Fibroblast of pulmonary artery (primary cell): ENCODE measurements around the gene COMMD7.
"Not testable (repeated sequence)": the region's sequence is repeated elsewhere in the genome, so short reads cannot be mapped to it uniquely, and the experiment has no call there.

Experiments
- DNase-seq: peaks from one replicate; pipeline ENCODE4 v3.0.0-alpha.2; 2010; ENCODE audit warnings: low read depth
- H3K4me3 ChIP-seq: replicated peaks from 2 replicates; pipeline ENCODE4 v1.5.1; 2011; ENCODE audit warnings: low read depth, mild to moderate bottlenecking, control low read depth, low read length, moderate library complexity
- TF ChIP-seq, protein P1 (sequence below): IDR thresholded peaks from 2 replicates; pipeline ENCODE4 v1.5.1; 2011; ENCODE audit warnings: mild to moderate bottlenecking, control low read depth, low read length, inconsistent platforms; ENCODE audit errors: missing control alignments

The COMMD7 gene

DNA sequence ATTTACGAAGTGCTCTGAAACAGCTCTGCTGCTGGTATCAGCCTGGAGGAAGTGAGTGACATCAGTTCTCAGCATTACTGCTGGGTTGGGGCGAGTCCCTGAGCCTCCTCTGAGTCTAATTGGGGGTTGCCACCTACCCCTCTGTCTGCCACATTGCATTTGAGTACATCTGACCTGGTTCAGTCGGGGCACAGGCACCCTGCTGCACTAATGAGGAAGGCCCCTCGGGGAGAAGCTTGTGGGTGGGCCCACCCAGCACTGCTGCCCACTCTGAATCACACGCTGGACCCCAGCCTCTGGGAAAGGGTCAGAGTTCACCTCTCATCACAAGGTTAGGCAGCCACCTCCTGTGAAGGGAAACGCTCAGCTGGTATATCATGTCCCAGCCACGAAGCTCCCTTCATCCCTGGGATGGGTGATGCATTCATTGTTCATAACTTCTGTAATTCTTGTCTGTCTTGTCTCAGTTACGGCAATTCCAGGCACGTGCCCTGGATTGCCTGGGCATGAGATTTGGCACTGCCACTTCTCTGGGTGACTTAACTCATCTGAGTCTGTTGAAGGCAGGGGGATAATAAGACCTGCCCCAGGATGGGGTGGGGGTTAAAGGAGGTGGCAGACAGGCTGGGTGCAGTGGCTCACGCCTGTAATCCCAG, 32.2 kb upstream of the COMMD7 start:
- DNase-seq = no peak
- no peak overlapping the region for H3K4me3 ChIP-seq
- TF ChIP-seq, protein P1, sequence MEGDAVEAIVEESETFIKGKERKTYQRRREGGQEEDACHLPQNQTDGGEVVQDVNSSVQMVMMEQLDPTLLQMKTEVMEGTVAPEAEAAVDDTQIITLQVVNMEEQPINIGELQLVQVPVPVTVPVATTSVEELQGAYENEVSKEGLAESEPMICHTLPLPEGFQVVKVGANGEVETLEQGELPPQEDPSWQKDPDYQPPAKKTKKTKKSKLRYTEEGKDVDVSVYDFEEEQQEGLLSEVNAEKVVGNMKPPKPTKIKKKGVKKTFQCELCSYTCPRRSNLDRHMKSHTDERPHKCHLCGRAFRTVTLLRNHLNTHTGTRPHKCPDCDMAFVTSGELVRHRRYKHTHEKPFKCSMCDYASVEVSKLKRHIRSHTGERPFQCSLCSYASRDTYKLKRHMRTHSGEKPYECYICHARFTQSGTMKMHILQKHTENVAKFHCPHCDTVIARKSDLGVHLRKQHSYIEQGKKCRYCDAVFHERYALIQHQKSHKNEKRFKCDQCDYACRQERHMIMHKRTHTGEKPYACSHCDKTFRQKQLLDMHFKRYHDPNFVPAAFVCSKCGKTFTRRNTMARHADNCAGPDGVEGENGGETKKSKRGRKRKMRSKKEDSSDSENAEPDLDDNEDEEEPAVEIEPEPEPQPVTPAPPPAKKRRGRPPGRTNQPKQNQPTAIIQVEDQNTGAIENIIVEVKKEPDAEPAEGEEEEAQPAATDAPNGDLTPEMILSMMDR = no peak

DNA sequence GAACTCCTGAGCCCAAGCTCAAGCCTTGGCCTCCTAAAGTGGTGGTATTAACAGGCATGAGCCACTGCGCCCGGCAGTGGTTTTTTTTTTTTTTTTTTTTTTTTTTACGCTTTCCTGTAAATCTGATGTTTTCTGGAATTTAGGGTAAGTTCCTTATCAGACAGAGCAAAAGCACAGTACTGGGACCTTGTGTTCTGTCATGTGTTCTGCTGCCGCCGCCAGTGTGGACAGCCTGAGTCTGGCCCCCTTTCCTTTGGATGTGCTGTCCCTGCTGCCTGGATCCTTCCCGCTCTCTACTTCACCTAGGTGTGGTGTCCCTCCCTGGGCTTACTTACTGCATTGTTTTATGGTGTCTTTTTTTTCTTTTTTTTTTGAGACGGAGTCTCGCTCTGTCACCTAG, 30.6 kb upstream of the COMMD7 start:
- H3K4me3 ChIP-seq = no peak overlapping the region
- DNase-seq = no peak
- TF ChIP-seq, protein P1 = no peak

DNA sequence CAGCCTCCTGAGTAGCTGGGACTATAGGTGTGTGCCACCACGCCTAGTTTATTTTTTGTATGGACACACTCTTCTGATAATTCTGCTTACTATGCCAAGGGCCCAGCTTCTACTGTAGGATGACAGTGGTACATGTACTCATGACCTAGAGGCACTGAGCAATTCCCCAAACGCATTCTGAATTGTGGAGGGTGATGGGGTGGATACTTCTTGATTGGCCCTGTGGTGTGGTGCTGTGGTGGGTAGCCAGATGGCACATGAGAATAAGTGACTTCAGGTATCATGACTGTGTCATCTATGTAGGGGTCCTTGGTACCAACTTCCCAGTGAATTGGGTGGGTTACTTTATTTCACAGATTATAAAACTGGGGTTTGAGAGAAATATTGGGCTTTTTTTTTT, 30.0 kb upstream of the COMMD7 start:
- no peak for DNase-seq
- H3K4me3 ChIP-seq = no peak overlapping the region
- TF ChIP-seq, protein P1 = no peak

DNA sequence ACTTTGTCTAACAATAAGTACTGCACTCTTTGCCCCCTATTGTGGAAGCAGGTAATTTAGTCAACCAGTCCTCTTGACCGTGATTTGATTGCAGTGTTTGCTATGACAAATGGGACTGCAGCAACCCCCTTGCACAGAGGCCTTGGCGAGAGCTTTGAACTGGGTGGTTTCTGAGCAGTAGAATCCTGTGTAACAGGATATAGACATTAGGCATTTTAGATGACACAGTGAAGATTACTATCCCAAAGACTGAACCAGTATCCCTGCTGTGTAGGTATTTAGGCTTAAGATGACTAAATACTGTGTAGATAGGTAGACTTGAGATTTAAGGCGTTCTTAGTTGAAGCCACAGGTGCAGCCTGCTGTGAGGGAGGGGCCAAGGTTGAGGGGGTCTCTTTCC, 28.8 kb upstream of the COMMD7 start:
- no peak for DNase-seq
- H3K4me3 ChIP-seq = no peak overlapping the region
- TF ChIP-seq, protein P1 = no peak

DNA sequence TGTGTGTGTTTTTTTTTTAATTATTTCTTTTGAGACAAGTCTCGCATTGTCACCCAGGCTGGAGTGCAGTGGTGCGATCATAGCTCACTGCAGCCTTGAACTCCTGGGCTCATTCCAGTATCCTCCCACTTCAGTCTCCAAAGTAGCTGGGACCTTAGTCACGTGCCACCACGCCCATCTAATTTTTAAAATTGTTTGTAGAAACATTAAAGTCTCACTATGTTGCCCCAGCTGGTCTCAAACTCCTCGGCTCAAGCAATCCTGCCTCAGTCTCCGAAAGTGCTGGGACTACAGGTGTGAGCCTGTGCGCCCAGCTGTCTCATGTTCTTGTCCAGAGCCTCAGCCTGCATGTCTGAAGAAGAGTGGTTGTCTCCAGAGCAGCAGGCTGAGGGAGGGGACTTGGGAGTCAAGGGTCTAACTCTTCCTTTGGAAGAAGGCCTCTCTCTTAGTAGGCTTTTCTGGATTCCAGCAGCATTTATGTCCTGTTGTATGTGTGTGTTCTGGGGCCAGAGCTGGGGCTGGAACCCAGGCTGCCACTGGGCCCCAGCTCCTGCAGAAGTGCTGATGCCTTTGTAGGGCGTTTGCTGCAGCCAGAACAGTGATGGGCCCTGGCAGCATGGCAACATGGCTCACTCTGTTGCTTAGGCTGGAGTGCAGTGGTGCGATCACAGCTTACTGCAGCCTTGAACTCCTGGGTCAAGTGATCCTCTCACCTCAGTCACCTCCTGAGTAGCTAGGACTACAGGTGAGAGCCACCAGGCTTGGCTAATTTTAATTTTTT, 24.3 kb upstream of the COMMD7 start:
- DNase-seq = no peak
- TF ChIP-seq, protein P1 = no peak
- no peak overlapping the region for H3K4me3 ChIP-seq

DNA sequence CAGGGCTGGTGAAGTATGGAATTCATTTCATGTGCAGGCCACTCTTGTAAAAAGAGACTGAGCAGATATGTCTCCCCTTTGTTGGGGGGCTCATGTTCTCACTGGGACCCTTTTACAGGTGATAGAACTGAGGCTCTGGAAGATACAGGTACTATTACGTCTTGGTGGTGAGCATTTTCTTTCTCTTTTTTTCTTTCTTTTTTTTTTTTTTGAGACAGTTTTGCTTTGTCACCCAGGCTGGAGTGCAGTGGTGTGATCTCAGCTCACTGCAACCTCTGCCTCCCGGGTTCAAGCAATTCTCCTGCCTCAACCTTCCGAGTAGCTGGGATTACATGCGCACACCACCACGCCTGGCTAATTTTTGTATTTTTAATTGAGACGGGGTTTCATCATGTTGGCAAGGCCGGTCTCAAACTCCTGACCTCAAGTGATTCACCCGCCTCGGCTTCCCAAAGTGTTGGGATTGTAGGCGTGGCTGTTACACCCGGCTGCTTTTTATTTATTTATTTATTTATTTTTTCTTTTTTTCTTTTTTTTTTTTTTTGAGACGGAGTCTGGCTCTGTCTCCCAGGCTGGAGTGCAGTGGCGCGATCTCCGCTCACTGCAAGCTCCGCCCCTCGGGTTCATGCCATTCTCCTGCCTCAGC, 22.1 kb upstream of the COMMD7 start:
- not testable (repeated sequence) for H3K4me3 ChIP-seq, DNase-seq
